NCI-H82 (cell line): ENCODE results near the gene CAPN14.
A peak's percentile ranks its signal among the peaks of the same experiment; 100 is the strongest.

Experiments used
- DNase-seq: peaks from one replicate; lab custom pipeline; 2025; lab: John Stamatoyannopoulos, UW

The CAPN14 gene

GRCh38 chr2:31141443-31142085 lies 75.8 kb downstream of the CAPN14 start:
- DNase-seq, result no peak

GRCh38 chr2:31140151-31140550 lies 77.2 kb downstream of the CAPN14 start:
- DNase-seq, result peak; percentile 46

- no peak for DNase-seq
These were observed 77.6 kb downstream of the CAPN14 start for GRCh38 chr2:31139671-31140070.

DNA sequence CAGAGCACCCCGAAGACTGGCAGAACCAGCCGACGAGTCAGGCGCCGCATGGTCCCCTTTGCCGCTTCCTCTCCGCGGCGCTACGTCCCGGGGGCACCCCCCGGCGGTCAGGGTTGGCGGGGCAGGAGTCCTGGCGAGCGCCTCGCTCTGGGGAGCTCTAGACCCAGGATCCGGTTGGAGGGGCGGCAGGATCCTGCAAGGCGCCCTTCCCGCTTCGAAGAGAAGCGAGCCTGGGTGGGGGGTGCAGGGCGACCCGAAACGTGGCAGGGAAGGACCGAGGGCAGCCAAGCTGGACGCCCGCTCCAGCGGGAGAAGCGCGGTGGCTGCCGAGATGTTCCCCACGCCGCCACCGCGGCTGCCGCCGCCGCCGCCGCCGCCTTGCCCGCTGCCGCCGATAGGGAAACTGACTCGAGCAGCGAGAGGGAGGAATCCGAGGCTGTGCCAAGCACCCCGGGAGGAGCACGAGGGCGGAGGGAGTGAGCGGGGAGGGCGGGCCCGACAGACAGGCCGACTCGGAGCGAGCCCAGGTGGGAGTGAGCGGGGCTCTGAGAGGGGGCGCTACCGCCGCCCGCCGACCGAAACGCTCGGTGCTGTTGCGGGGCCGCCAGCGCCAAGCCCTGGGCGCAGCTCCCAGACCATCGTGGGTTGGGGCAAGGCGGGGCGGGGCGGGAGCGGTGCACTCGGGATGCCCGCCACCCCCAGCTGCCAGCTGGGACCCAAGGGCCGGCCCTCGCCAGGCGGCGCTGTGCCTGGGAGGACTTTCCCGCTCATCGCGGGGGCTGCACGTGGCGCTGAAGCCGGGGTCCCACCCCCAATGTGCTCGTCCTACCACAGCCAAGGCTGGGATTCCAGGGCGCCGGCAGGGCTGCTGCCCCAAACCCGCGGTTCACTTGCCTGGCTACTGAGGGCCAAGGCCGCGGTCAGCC lies 79.0 kb downstream of the CAPN14 start, which contains the start of gene GALNT14:
Gene GALNT14 (minus strand): TSS at position 404 of the 926 bp plus-strand sequence. CDS start 354 bp downstream, at position 50.
- peak; percentile 83 for DNase-seq

DNA sequence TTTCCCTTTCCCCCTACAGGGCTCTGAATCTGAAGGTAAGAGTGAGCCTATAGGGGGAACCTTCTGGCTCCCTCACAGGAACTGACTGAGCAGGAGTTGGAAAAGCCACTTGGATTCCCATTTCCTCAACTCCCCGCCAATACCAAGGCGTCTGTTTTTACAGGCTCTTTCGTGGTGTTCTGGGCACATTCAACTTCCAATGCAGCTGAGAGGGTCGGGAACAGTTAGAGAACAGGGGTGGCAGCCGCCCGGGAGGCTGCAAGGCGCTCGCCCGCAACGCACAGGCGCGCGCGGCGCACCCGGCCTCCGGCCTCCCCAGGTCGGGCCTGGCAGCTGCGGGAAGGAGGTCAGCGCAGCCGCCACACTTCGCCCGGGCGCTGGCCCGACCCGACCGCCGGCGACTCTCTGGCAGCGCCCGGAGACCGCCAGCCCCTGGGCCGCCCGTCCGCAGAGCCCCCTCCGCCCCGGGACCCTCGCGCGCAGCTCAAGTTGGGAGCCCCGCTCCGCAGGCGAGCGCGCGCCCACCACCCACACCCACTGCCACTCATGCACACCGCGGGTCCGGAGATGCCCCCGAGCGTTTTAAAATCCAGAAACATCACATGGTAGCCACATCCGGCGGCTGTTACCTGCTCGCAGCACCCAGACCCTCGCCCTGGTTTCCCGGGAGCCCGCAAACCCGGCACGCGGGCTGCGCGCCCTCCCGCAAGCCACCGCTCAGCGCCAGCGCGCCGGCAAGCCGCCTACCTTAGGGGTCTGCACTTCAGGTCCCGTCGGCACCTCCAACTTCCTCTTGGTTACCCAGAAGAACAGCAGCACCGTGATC lies 79.9 kb downstream of the CAPN14 start:
- peak; percentile 54 for DNase-seq

DNA sequence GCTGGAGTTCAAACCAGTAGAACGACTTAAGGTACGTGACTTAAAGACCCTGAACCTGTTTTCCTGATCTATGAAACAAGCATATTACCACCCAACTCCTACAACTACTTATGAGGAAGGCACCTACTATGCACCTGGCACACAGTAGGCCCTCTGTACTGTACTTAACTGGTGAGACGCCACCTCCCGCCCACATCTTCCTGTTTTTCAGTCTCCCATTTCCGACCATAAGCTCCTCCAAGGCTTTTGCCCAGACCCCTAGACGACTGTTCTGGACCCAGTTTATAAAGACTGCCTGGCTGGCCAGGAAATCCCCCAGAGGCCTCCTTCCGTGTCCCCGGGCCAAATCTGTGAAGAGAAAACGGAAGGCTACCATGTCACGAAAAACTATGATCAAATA lies 80.6 kb downstream of the CAPN14 start:
- DNase-seq, result no peak

DNA sequence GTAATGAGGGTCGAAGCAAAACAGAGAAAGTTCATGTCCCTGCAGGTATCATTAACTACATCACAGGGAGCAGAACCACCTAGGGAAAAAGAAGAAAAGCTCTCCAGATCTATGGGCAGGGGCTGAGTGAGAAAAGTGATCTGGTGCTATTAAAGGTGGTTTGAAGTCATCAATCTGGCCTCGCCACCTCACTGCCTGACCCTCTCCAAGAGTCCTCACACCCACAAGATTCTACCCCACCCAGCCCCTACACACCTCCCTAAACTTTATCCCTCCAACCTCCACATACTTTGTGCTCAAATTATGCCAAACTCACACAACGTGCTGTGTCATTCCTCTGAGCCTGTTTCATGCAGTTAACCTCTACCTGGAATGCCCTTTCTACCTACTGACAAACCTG lies 81.3 kb downstream of the CAPN14 start:
- no peak for DNase-seq

DNA sequence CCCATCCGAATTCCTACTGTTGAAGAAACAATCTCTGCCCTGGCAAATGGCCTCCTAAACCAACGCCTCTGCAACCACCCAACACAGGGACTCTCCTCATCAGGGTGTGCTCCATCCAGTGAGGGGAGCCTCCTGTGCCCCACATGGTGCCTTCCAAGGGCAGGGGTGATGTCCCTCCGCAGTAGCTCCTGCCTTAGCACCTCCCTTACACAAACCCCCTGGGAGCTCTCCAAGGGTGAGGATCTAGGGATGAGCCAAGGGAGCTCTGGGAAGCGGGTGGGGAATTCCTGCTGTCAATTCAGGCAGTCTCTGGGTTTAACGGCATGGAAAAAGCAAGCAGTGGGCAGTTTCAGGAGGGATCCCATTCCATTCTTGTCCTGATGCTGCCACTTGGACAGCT lies 82.8 kb downstream of the CAPN14 start:
- DNase-seq, result no peak

GRCh38 chr2:31132786-31133185 lies 84.5 kb downstream of the CAPN14 start:
- no peak for DNase-seq

- no peak for DNase-seq
These were observed 85.4 kb downstream of the CAPN14 start for GRCh38 chr2:31131871-31132270.

DNA sequence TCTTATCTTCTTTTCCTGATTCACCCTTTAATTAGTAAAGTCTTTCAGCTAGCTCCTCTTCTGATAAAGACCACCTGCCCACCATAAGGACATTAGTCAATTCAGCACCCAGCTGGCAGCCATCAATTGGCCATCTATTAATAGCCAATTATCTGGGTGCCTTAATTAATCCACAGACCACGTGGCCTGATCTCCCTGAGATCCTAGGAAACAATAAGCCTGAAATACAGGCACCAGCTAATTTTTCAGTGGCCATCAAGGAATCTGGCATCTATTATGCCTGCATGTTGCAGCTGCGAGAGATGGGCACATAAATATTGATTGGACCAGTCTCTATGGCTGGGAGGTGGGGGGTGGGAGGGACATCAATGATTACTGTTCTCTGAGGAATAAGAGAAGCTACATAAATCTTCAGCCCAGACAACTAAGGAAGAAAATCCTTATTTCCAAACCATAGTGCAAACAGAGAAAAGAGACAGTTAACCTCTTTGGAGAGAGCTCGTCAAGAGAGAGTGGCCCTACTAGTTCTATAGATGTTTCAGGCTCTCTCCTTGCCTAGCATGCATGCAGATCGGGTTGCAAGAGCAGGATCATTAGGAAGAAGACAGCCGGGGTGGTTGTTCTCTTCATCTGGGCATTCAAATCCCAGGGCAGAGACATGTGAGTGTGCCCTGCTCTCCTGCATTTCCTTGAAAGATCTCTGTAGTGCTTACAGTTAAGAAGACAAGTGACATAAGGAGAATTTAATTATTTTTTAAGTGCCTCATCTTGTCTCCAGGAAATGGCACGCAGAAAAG lies 87.7 kb downstream of the CAPN14 start:
- DNase-seq, result peak; percentile 75

- DNase-seq, result no peak
These were observed 89.4 kb downstream of the CAPN14 start for GRCh38 chr2:31127931-31128330.

GRCh38 chr2:31125918-31126695 lies 91.2 kb downstream of the CAPN14 start:
- DNase-seq, result no peak

DNA sequence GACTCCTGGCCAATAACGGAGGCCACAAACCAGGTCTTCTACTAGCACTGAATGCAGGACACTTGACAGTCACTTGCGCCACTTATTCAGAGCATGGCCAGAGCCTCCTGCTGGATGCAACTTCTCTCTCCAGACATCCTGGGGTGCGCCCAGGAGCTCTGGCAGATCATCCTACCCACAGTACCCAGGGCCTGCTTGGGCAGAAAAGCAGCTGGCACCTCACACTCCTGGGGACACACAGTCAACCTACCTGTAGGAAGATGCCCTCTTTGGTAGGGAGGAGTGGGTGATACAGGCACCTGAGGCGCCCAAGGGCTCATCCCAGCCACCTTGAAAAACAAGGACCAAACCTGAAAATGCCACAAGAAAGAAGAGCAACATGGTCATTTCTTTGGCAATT lies 92.4 kb downstream of the CAPN14 start:
- no peak for DNase-seq
